Middle frontal gyrus (tissue), 1 donor: ENCODE results near the gene SKAP1.
"Not testable (repeated sequence)": the region's sequence is repeated elsewhere in the genome, so short reads cannot be mapped to it uniquely, and the experiment has no call there.

Experiments
- DNase-seq: peaks from one replicate; pipeline ENCODE4 v3.0.0-alpha.2; 2015; ENCODE audit warnings: low spot score; ENCODE audit errors: extremely low spot score

Gene SKAP1

GRCh38 chr17:48413613-48414405, 16.2 kb downstream of the SKAP1 start:
- DNase-seq: no peak

- no peak for DNase-seq
These were observed 17.2 kb downstream of the SKAP1 start for GRCh38 chr17:48412841-48413240.

DNA sequence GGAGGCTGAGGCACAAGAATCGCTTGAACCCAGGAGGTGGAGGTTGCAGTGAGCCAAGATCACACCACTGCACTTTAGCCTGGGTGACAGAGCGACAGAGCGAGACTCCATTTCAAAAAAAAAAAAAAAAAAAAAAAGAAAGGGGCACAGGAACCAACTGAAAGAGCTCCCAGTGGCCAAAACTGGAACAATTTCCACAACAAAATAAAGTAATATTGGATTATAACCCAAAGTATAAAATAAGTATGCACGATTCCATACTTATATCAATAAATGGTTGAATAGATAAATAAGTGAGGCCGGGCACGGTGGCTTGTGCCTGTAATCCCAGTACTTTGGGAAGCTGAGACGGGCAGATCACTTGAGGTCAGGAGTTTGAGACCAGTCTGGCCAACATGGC, 19.2 kb downstream of the SKAP1 start:
- not testable (repeated sequence) for DNase-seq

DNA sequence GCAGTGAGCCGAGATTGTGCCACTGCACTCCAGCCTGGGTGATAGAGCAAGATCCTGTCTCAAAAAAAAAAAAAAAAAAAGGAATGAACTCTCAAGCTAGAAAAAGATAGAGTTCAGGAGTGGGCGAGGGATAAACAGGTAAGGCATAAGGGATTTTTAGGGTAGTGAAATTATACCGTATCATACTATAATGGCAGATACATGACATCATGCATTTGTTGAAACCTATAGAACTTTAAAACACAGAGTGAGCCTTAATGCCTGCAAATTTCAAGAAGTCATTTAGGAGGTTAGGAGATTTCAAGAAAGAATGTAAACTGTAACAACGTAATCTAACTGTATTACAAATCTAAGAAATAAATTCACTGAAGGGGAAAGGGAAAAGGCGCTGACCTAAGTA, 20.4 kb downstream of the SKAP1 start:
- no peak for DNase-seq

- DNase-seq: no peak
These were observed 23.0 kb downstream of the SKAP1 start for GRCh38 chr17:48406936-48407567.

DNA sequence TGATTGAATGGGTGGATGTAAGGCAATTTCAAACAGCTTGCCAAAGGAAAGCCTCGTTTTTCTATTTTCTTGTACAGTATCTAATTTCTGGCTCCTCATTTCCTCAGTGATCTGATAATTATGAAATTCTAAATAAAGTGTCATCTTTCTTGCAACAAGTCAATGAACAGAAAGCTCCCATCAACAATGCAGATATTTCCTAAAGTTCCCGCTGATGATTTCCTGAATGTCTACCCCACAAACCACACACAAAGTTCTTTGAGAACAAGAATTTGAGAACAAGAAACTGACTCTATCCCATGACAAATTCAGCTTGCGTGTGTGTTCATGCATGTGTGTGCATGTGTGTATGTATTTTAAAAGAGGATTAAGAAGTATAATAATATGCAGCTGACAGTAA, 35.2 kb downstream of the SKAP1 start:
- no peak for DNase-seq

DNA sequence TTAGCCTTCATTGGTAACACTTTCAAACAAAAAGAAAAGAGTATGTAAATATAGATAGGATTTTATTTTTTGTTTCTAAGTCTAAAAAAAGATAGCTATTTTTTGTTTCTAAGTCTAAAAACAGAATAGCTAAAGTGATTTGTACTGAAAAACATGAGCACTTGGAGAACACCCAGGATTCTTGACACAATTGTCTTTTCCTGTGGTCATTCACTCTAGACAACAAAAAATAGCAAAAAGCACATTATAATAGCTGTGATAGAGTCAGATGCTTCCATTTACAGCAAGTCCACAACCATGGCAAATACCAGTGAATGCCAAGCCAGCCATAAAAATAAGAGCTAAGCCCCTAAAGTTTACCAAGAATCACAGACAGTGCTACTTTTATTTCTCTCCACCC, 36.7 kb downstream of the SKAP1 start:
- DNase-seq: no peak

DNA sequence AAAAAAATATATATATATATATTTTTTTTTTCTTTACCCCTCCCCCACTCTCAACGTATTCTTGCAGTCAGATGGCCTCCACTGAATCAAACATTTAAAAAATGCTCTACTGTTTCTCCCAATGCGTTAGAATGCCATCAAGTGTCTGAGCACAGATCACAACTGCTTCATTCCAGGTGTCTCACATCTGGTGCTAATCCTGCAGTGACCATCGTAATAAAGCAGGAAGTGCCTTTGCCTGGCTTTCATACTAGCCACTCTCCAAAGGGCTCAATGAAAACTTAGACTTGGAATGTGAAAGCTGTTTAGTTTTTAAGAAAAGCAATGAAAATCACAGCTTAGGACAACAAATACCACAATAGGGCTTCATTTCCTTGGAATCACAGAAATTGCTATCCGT, 37.2 kb downstream of the SKAP1 start:
- DNase-seq: no peak

DNA sequence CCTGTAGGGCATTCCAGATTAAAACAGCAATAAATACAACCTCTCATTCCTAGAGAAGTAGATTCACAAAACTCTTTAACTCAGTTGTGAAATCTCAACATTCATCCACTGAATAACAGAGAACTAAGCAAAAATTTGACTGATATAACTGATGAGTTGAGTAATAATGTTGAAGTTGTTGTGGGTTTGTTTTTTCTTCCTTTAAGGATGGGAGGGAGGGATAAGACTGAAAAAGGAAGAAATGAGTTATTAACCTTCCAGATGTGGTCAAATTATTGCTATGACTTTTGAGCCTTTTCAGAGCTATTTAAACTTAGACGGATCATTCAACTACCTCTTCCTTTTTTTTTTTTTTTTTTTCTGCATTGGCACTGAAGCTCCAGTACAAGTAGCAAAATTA, 38.6 kb downstream of the SKAP1 start:
- no peak for DNase-seq

- DNase-seq: no peak
These were observed 40.1 kb downstream of the SKAP1 start for GRCh38 chr17:48389903-48390302.

DNA sequence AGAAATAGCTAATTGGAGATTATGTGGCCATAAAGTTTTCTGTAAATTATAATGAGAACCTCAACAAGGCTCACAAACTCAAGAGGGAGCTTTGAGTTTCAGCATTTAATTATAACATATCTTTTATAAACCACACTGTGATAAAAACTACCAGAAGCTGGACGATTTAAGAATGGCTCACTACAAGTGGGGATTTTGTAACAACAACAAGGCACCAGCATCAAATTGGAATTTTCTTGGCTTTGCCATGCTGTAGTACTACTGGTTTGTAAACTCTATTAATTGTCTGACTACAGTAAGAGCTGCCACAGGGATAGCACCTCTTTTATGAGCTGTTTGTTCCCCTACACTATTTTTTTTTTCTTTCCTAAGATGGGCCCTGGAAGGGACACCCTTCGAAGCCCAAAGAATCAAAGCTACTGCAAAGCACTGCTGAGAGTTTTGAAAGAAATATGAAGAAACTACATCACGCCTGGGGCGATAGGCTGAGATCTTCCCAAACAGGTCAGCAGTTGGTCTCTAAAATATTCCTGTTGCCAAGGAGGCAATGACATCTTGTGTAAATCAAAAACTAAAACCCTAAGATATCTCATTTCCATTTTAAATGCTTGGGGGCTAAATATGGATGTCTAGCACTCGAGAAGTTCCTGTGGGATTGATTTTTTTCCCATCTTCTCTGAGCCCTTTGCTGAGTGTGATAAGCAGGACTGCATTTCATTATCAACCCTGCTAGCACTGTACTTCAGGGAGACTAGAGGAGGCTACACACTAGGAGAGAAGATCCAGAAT, 40.9 kb downstream of the SKAP1 start:
- DNase-seq: no peak

- no peak for DNase-seq
These were observed 43.2 kb downstream of the SKAP1 start for GRCh38 chr17:48386826-48387225.

- no peak for DNase-seq
These were observed 44.7 kb downstream of the SKAP1 start for GRCh38 chr17:48385319-48385718.

- DNase-seq: no peak
These were observed 45.9 kb downstream of the SKAP1 start for GRCh38 chr17:48384164-48384563.

DNA sequence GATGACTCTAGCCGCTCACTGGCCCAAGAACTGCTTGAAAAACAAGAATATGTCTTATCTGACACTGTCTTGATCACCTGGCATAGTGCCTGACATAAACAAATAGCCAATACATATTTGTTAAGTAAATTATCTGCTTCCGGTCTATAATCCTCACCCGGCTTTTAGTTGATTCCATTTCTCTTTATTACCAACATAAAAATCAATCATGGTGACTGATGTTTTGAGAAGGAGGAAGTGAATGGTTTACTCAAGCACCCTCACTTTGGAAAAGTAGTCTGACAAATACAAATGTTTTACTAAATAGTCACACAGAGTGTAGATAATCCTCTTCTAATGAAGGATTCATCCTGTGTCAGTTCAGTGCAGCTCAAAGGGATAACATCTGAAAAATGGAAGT, 47.0 kb downstream of the SKAP1 start:
- no peak for DNase-seq

DNA sequence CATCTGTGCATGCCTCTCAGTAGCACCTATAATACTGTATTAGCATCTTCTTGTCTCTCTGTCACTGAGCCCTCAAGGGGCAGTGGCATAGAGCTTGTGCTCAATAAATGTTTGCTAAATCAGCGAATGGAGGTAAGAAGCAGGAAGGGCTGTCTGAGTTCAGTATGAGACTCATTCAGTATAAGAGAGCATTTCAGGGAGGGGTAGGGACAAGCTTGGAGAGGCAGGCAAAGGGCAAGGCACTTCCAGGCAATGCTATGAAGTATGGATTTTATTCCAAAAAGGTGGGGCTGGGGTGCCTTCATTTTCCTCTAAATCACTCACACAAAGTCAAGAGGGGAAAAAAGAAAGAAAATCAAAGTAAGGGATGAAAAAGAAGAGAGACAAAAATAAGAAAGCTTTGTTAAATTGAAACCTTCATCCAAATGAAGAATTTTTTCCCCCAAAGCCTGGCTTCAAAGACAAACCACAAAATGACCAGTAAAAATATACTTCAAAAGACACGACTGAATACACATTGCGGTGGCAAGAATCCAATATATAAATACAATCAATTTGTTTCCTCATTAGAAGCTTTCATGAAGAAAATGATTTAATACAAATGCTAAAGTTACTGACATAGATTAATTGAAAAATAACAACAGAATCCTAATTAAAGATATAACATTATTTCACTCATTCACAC, 51.2 kb downstream of the SKAP1 start:
- DNase-seq: no peak

- DNase-seq: no peak
These were observed 51.8 kb downstream of the SKAP1 start for GRCh38 chr17:48378238-48378637.

GRCh38 chr17:48376682-48377325, 53.2 kb downstream of the SKAP1 start:
- no peak for DNase-seq

GRCh38 chr17:48375356-48375755, 54.7 kb downstream of the SKAP1 start:
- no peak for DNase-seq

GRCh38 chr17:48374650-48375230, 55.3 kb downstream of the SKAP1 start:
- DNase-seq: no peak

DNA sequence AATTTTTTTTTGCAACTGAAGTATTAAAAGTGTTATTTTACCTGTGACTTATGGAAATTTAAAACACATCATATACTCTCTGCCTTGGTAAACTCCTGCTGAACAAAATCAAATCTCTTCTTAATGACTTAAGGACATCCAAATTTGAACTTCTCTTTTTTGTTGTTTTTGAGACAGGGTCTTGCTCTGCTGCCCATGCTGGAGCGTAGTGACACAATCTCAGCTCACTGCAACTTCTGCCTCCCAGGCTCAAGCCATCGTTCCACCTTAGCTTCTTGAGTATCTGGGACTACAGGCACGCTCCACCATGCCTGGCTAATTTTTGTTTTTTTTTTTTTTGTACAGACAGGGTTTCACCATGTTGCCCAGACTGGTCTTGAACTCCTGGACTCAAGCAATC, 56.1 kb downstream of the SKAP1 start:
- no peak for DNase-seq
